ENCODE results near the gene SPRTN. TPM values are rescaled to one million over a fixed set of nuclear protein-coding genes. Genes with fewer than 3 reads are reported as not detected.
A peak's percentile ranks its signal among the peaks of the same experiment; 100 is the strongest.

SPRTN gene
- total and polyA plus RNA-seq, 2 of the 8 experiments (the other 6 are each of a cell fraction or from before 2014, with no cell fraction given), result 6.6 to 15.1 TPM

DNA sequence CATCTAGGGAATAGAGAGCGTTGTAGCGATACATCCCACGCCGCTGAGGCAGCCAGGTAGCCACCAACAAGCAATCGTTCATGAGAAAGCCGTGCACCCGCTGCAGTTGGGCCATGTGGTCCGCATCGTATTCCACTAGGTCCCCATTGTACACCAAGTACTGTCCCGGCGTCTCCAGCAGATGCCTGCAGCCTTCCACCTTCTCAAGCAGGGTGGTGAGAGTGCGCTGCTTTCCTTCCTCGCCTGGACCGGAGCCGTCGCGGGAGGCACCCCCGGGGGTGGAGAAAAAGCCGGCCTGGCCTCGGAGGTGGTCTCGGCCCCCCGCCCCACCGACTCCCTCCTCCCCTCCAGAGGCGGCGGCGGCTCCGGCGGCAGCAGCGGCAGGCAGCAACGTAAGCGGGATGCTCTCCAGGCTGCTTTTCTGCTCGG is 1.0 kb upstream of the SPRTN start:
- peak overlapping the region; percentile 93 to 98 for H3K4me2 ChIP-seq (ENCODE audit: insufficient read depth in 1 of 2, low read depth in 2 of 2, low read length in 2 of 2)
- peak overlapping the region; percentile 47 for H4K91ac ChIP-seq (replicated peaks; ENCODE audit: insufficient read length, low read length)
- no peak for FAIRE-seq
- H2BK120ac ChIP-seq (replicated peaks; ENCODE audit: low read depth, low read length), result no peak overlapping the region
- H4K20me1 ChIP-seq (replicated peaks in 1 of 2; ENCODE audit: control insufficient read depth in 1 of 2, insufficient read depth in 2 of 2, low read length in 2 of 2), result peaks cover 5% of the 10 kb centered on the region in 2 experiments
- H3K56ac ChIP-seq (replicated peaks; ENCODE audit: insufficient read length, low read depth, low read length), result peak overlapping the region; percentile 4
- ChIA-PET CTCF (ENCODE audit: partially characterized antibody) (interaction anchor here (1.0 to 2.6 kb wide), 6 partner anchors 12 to 266 kb away, joined by 3 to 6 read pairs (median 4); no protein-coding TSS in a partner anchor), POLR2A (ENCODE audit: partially characterized antibody) (interaction anchor here (1.0 to 2.0 kb wide), 3 partner anchors 9 to 96 kb away, joined by 3 to 7 read pairs (median 5); no protein-coding TSS in a partner anchor)
- H2BK20ac ChIP-seq (ENCODE audit: low read length), result no peak overlapping the region; the same call in 1 of the 2 replicates
- peaks cover 13 to 62% of the 10 kb centered on the region in 2 experiments for H3K79me2 ChIP-seq (ENCODE audit: control insufficient read depth in 1 of 2, insufficient read depth in 2 of 2, low read length in 2 of 2)
- no peak overlapping the region for H2AK5ac ChIP-seq (ENCODE audit: low read depth, low read length)
- peaks cover 20% of the 10 kb centered on the region for H3K23me2 ChIP-seq (ENCODE audit: low read depth, low read length)
- H3K23ac ChIP-seq (ENCODE audit: insufficient read length), result no peak overlapping the region
- H3K79me1 ChIP-seq (ENCODE audit: low read depth, low read length), result peaks cover 8% of the 10 kb centered on the region; the same call in 1 of the 2 replicates
- H3K14ac ChIP-seq (ENCODE audit: insufficient read length), result no peak overlapping the region
- H3K27me3 ChIP-seq (replicated peaks in 1 of 4; ENCODE audit: control insufficient read depth in 3 of 4, extremely low read depth in 1 of 4, insufficient read depth in 3 of 4, low read length in 3 of 4), result no peaks in the 10 kb centered on the region
- H3K9me3 ChIP-seq (ENCODE audit: insufficient read depth in 2 of 2, low read depth in 1 of 2, low read length in 1 of 2), result no peaks in the 10 kb centered on the region
- H4K5ac ChIP-seq (ENCODE audit: insufficient read length, low read depth, low read length), result no peak overlapping the region
- peak overlapping the region; percentile 35; the same call in 1 of the 2 replicates for H3K27ac ChIP-seq (ENCODE audit: low read depth, low read length)
- peak overlapping the region; percentile 62 to 87 (median 82) for H3K9ac ChIP-seq (replicated peaks in 1 of 4; ENCODE audit: extremely low read depth in 1 of 4, low read depth in 3 of 4, low read length in 3 of 4)
- DNase-seq (ENCODE audit: low read depth in 1 of 2, low spot score in 2 of 2), result no peak
- TF ChIP-seq, protein P1, sequence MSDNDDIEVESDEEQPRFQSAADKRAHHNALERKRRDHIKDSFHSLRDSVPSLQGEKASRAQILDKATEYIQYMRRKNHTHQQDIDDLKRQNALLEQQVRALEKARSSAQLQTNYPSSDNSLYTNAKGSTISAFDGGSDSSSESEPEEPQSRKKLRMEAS (IDR thresholded peaks at IDR 0.05), result peak; percentile 35
- TF ChIP-seq TCF12 (IDR thresholded peaks at IDR 0.05; ENCODE audit: low read depth, low read length) (no peak), RFX5 (IDR thresholded peaks at IDR 0.05; ENCODE audit: borderline replicate concordance, low read depth, low read length) (no peak), RBBP5 (IDR thresholded peaks at IDR 0.05; ENCODE audit: borderline replicate concordance, low read depth, low read length) (peak; percentile 36; the same call in 1 of the 2 replicates)
- H2BK15ac ChIP-seq (ENCODE audit: low read length), result no peak overlapping the region
- no peak overlapping the region for H3K4ac ChIP-seq (replicated peaks; ENCODE audit: insufficient read length, low read depth, low read length)
- H3K18ac ChIP-seq (ENCODE audit: extremely low read depth, low read length), result no peak overlapping the region; the same call in 1 of the 2 replicates
- peak overlapping the region; percentile 35; the same call in 1 of the 2 replicates for H2AFZ ChIP-seq (ENCODE audit: low read length)
- peaks cover 0 to 3% (median 0%) of the 10 kb centered on the region in 4 experiments; a peak in 1 of 8 replicates for H3K36me3 ChIP-seq (ENCODE audit: control insufficient read depth in 2 of 4, insufficient read depth in 4 of 4, low read length in 3 of 4)
- no peak overlapping the region for H2BK12ac ChIP-seq (ENCODE audit: low read depth, low read length)
- peak overlapping the region; percentile 89 to 100 (median 98) for H3K4me3 ChIP-seq (ENCODE audit: extremely low read depth in 1 of 4, insufficient read depth in 2 of 4, low read depth in 3 of 4, low read length in 4 of 4)
- H2BK5ac ChIP-seq (ENCODE audit: low read depth, low read length), result 0 out of 2 replicates have a peak overlapping the region, but pooled peaks have one; percentile 37
- H4K8ac ChIP-seq (ENCODE audit: extremely low read depth, insufficient read depth, low read length), result peak overlapping the region; percentile 47; the same call in 1 of the 2 replicates
- WGBS, 2 experiments (ENCODE audit: extremely low coverage in 1 of 2, insufficient coverage in 1 of 2, insufficient read length in 1 of 2, insufficient replicate concordance in 2 of 2, low coverage in 1 of 2, low lambda C conversion rate in 2 of 2, missing lambda C conversion rate in 1 of 2), result 7% methylated on average over 12 of the region's 32 CpGs; no CpG with 5 or more reads in 1 of the 2 experiments
- peaks cover 6 to 19% (median 8%) of the 10 kb centered on the region in 4 experiments for H3K4me1 ChIP-seq (replicated peaks in 1 of 4; ENCODE audit: control insufficient read depth in 3 of 4, insufficient read depth in 4 of 4, low read length in 3 of 4)
